ENCODE data around the gene ARHGAP5. TPM values are rescaled to one million over a fixed set of nuclear protein-coding genes. Genes with fewer than 3 reads are reported as not detected.

The ARHGAP5 gene
- polyA plus RNA-seq, 6 donors from 2014 or later, result 15.4 to 46.6 (median 39.4) TPM

DNA sequence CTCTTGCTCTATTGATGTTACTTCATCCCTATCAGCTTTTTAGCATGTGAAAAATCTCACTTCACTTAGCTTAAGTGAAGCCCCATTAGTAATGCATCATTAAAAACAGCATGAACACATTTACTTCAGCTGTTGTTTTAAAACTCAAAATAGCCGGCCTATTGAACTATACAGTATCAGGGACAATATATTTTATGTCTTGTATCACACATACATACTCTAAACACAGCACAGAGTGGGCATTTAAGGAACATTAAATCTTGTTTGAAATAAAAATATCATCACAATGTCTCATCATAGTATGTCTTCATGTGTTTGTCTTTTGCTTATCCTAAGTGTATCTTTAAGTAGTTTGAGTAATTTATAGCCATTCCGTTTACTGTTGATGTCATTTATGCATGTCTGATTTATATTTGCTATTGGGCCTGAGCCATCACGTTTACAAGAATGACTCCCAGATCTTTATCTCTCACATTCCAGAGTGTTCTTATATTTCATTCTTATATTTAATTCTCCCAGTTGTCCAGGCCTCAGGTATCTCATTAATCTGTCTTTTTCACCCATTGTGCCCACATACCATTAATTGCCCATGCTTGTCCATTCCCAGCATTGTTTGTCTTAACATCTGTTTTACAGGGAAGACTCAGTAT, 57.5 kb downstream of the ARHGAP5 start:
- H3K27ac Mint-ChIP-seq, result peak overlapping the region in 1 of 6 donors; percentile 8
- H3K9me3 Mint-ChIP-seq, result peaks cover 0 to 32% (median 8%) of the 10 kb centered on the region in 7 donors
- H3K27me3 Mint-ChIP-seq, result no peaks in the 10 kb centered on the region
- DNase-seq (no peak), ATAC-seq (ENCODE audit: low read depth in 2 of 2) (no peak)
- H3K36me3 Mint-ChIP-seq, result peaks cover 15 to 35% of the 10 kb centered on the region in 2 donors
- no peak overlapping the region for H3K4me3 Mint-ChIP-seq
- H3K4me1 Mint-ChIP-seq, result peaks cover 4 to 13% (median 8%) of the 10 kb centered on the region in 3 donors

DNA sequence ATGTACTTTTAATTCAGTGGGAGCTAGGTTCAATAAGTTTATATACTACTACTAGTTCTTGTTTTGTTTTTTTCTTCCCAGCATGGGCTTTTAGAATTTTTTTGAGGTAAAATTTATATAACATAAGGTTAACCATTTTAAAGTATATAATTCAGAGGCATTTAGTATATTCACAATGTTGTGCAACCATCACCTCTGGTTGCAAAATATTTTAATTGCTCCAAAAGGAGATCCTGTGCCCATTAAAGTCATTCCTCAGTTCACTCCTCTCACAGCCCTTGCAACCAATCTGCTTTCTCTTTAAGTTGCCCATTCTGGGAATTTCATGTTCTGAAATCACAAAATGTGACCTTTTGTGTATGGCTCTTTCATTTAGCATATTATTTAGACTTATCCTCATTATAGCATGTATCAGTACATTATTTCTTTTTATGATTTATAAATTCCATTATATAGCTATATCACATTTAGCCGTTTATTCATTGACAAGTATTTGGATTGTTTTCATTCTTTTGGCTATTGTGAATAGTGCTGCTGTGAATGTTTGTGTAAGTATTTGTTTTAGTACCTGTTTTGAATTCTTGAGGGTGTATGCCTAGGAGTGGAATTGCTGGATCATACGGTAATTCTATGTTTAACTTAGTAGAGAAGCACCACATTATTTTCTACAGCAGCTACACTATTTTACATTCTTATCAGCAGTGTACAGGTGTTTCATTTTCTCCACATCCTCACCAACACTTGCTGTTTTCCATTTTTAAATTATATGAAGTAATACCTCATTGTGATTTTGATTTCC, 59.1 kb downstream of the ARHGAP5 start:
- Mint-ChIP-seq H3K9me3 (peaks cover 0 to 26% (median 7%) of the 10 kb centered on the region in 7 donors), H3K27ac (no peak overlapping the region), H3K4me3 (no peak overlapping the region), H3K4me1 (peaks cover 4 to 13% (median 8%) of the 10 kb centered on the region in 3 donors), H3K27me3 (no peaks in the 10 kb centered on the region), H3K36me3 (peaks cover 15 to 37% of the 10 kb centered on the region in 2 donors)
- ATAC-seq (ENCODE audit: low read depth in 2 of 2) (no peak), DNase-seq (no peak)

DNA sequence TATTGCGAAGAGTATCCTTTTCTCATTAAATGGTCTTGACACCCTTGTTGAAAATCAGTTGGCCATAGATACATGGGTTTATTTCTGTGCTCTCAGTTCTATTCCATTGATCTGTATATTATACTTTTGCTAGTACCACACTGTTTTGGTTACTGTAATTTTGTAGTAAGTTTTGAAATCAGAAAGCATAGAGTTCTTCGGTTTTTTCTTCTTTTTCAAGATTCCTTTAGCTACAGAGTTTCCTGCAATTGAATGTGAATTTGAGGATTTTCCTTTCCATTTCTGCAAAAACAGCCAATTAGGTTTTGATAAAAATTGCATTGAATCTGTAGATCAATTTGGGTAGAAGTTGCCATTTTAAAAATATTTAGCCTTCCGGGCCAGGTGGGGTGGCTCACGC, 60.2 kb downstream of the ARHGAP5 start:
- Mint-ChIP-seq H3K4me1 (peaks cover 4 to 13% (median 8%) of the 10 kb centered on the region in 3 donors), H3K4me3 (no peak overlapping the region), H3K27ac (no peak overlapping the region), H3K9me3 (peaks cover 0 to 23% (median 3%) of the 10 kb centered on the region in 7 donors), H3K36me3 (peaks cover 15 to 44% of the 10 kb centered on the region in 2 donors), H3K27me3 (no peaks in the 10 kb centered on the region)
- DNase-seq, result no peak
- no peak for ATAC-seq (ENCODE audit: low read depth in 2 of 2)

DNA sequence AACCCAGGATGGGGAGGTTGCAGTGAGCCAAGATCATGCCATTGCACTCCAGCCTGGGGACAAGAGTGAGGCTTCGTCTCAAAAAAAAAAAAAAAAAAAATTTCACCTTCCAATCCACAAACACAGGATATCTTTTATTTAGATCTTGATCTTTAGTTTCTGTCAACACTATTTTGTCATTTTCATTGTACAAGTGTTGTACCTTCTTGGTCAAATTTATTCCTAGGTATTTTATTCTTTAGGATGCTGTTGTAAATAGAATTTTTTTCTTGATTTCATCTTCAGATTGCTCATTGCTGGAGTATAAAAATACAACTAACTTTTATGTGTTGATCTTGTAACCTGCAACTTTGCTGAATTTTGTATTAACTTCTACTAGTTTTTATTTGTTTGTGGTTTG, 60.8 kb downstream of the ARHGAP5 start:
- ATAC-seq (ENCODE audit: low read depth in 2 of 2), result no peak
- no peak overlapping the region for H3K27ac Mint-ChIP-seq
- peaks cover 4 to 13% (median 8%) of the 10 kb centered on the region in 3 donors for H3K4me1 Mint-ChIP-seq
- no peaks in the 10 kb centered on the region for H3K27me3 Mint-ChIP-seq
- H3K9me3 Mint-ChIP-seq, result peaks cover 0 to 23% (median 3%) of the 10 kb centered on the region in 7 donors
- DNase-seq, result no peak
- peaks cover 15 to 46% of the 10 kb centered on the region in 2 donors for H3K36me3 Mint-ChIP-seq
- no peak overlapping the region for H3K4me3 Mint-ChIP-seq

DNA sequence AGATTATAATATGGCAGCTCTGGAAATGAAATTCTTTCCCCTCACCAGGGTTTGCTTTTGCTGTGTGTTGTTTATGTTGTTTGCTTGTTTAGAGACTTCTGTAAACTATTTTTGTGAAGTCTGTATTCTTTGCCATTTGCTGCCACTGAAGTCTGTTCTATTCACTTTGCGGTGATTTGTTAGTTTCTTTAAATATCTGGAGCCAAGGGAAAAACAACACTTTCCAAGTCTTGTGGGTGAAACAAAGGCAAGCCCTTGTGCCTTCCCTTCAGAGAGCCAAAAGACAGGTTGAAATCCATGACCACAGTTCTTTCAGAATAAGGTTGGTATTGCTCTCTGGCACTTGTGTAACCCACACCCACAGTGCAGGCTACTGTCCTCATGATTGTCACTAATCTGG, 65.2 kb downstream of the ARHGAP5 start:
- no peak overlapping the region for H3K27ac Mint-ChIP-seq
- peaks cover 0 to 26% of the 10 kb centered on the region in 2 donors for H3K36me3 Mint-ChIP-seq
- DNase-seq (no peak), ATAC-seq (ENCODE audit: low read depth in 2 of 2) (no peak)
- H3K4me1 Mint-ChIP-seq, result peaks cover 0 to 6% (median 0%) of the 10 kb centered on the region in 3 donors
- H3K9me3 Mint-ChIP-seq, result peaks cover 0 to 15% (median 3%) of the 10 kb centered on the region in 7 donors
- no peak overlapping the region for H3K4me3 Mint-ChIP-seq
- H3K27me3 Mint-ChIP-seq, result no peaks in the 10 kb centered on the region

DNA sequence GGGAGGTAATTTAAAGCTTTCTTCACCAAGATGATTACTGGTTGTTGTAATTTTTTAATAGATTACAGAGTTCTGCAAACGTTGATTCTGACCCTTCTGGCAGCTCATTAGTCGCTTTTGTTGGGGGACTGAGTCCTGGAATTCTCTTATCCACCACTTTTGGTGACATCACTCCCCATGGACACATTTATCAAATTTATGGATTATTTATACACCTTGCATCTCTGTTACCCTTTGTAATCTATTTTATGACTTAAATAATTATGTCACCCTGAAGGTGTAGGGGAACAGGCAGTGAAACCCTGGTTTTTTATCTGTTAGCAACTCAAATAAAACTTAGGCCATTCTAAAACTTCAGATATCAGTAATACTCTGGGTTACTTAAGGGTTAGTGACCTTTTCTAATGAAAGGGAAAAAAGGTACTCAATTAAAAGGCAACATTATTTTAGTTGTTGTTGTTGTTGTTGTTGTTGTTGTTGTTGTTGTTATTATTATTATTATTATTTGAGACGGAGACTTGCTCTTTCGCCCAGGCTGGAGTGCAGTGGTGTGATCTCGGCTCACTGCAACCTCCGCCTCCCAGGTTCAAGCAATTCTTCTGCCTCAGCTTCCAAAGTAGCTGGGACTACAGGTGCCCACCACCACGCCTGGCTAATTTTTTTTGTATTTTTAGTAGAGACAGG, 65.8 kb downstream of the ARHGAP5 start:
- Mint-ChIP-seq H3K4me1 (peaks cover 0 to 6% (median 0%) of the 10 kb centered on the region in 3 donors), H3K27me3 (no peaks in the 10 kb centered on the region), H3K27ac (no peak overlapping the region), H3K4me3 (no peak overlapping the region), H3K36me3 (peaks cover 0 to 25% of the 10 kb centered on the region in 2 donors), H3K9me3 (peaks cover 0 to 9% (median 2%) of the 10 kb centered on the region in 7 donors)
- ATAC-seq (ENCODE audit: low read depth in 2 of 2) (no peak), DNase-seq (no peak)

DNA sequence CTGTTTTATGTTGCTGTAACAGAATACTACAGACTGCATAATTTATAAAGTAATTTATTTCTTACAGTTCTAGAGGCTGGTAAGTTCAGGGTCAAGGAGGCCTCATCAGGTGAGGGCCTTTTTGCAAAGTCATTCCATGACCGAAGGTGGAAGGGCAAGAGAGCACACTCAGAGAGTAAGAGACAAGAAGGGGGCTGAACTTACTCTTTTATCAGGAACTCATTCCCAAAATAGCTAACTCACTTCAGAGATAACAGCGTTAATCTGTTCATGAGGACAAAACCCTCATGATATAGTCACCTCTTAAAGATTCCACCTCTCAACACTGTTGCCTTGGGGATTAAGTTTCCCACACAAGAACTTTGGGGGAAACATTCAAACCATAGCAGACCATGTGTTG, 73.3 kb downstream of the ARHGAP5 start:
- Mint-ChIP-seq H3K4me3 (no peak overlapping the region), H3K27ac (no peak overlapping the region), H3K27me3 (no peaks in the 10 kb centered on the region), H3K4me1 (peaks cover 0 to 1% (median 0%) of the 10 kb centered on the region in 3 donors), H3K9me3 (no peaks in the 10 kb centered on the region), H3K36me3 (peaks cover 8 to 11% of the 10 kb centered on the region in 2 donors)
- DNase-seq (no peak), ATAC-seq (ENCODE audit: low read depth in 2 of 2) (no peak)

DNA sequence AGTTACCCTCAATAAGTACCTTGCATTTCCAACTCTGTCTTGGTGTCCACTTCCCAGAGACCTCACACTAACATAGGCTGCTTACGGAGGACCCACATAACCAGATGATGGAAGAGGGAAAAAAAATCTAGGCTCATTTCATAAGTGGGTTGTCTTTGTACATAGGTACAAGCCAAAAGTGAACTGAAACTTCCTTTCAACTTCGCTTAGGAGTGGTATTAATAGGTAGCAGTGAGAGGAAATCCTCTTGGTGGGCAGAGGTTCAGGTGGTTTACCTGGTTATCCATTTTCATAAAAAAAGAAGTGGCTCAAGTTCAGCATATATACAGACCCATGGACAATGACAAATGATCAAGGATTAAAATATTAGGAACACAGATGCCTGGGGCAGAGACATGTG, 88.9 kb downstream of the ARHGAP5 start:
- Mint-ChIP-seq H3K4me1 (peaks cover 6 to 20% (median 15%) of the 10 kb centered on the region in 3 donors), H3K9me3 (peaks cover 0 to 10% (median 1%) of the 10 kb centered on the region in 7 donors), H3K27me3 (peaks cover 0 to 6% (median 0%) of the 10 kb centered on the region in 3 donors), H3K4me3 (peak overlapping the region in 1 of 8 donors; percentile 40), H3K27ac (no peak overlapping the region), H3K36me3 (peaks cover 0 to 3% of the 10 kb centered on the region in 2 donors)
- ATAC-seq (ENCODE audit: low read depth in 2 of 2) (peak; percentile 37 to 59), DNase-seq (peak; percentile 4)

DNA sequence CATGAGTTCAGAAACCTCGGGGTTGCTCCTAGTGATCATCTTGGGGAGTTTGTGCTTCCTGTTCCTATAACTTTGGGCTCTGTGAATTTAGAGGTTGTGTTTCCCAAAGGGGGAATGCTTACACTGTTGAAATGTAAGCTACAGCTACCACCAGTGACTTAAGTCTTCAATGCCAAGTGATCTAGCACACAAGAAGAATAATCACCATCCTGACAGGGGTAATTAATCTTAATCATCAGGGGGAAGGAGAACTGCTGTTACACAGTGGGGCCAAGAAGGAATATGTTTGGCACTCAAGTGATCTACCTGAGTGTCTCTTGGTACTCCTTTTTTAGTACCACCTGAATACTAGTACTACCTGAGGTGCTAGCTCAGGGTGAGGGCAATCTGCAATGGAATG, 89.8 kb downstream of the ARHGAP5 start:
- Mint-ChIP-seq H3K4me1 (peaks cover 6 to 20% (median 15%) of the 10 kb centered on the region in 3 donors), H3K27ac (no peak overlapping the region), H3K27me3 (peaks cover 0 to 6% (median 0%) of the 10 kb centered on the region in 3 donors), H3K9me3 (peaks cover 0 to 6% (median 0%) of the 10 kb centered on the region in 7 donors), H3K36me3 (peaks cover 0 to 3% of the 10 kb centered on the region in 2 donors), H3K4me3 (no peak overlapping the region)
- ATAC-seq (ENCODE audit: low read depth in 2 of 2), result no peak
- no peak for DNase-seq

DNA sequence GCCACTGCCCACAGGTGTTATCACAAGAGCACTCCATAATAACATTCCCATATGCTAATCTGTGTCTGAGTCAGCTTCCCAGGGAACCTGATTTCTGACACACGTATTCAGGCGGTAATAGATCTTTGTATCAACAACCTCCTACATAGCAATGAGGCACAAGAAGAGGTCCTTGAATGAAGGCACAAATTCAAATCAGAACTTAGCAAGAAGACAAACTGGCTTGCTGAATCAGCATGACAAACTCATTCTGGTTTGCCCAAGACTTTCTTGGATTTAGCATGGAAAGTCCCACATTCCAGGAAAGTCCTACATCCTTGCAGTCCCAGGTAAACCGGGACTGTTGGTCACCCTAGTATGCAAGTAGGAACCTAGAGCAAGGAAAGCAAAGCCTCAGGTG, 90.8 kb downstream of the ARHGAP5 start:
- Mint-ChIP-seq H3K36me3 (peaks cover 0 to 3% of the 10 kb centered on the region in 2 donors), H3K27me3 (peaks cover 0 to 6% (median 0%) of the 10 kb centered on the region in 3 donors), H3K9me3 (peaks cover 0 to 1% (median 0%) of the 10 kb centered on the region in 7 donors), H3K4me1 (peaks cover 6 to 20% (median 15%) of the 10 kb centered on the region in 3 donors), H3K4me3 (no peak overlapping the region), H3K27ac (peak overlapping the region in 1 of 6 donors; percentile 68)
- DNase-seq (no peak), ATAC-seq (ENCODE audit: low read depth in 2 of 2) (no peak)

DNA sequence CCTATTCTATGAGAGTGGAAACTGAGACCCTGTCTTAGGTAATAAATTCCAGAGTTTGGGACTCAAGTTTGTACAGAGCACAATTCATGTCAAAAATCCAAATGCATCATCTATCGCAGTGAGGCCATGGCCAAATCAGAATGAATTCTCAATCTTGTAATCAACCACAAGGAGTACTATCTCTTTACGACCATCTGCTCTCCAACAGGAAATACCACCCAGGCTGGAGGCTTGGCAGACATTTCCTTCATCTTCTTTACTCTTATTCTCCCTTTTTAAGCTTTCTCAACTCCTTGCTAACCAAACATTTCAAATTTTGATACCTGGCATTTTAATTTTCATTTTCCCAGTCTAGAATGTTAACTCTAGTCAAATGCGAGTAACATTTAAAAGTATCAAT, 92.1 kb downstream of the ARHGAP5 start:
- Mint-ChIP-seq H3K4me3 (no peak overlapping the region), H3K4me1 (peaks cover 6 to 20% (median 15%) of the 10 kb centered on the region in 3 donors)

DNA sequence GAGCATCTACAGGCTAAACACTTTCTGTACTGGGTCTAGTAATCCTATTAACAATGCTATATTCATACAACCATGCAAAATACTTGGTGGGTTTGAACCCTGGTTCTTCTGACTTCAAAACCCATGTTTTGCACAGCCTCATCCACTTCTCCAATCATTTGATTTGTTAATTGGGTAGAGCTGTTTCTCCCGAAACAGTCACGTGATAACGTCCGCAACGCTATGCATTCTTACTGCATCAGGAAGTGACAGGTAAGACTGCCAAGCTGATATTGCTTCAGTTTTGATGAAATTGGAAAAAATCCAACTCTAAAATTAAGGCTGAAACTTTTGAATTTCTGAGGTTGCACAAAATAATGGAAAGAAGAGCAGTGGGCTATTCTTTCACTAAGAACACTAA, 94.4 kb downstream of the ARHGAP5 start:
- peaks cover 0 to 5% (median 0%) of the 10 kb centered on the region in 7 donors for H3K9me3 Mint-ChIP-seq
- H3K36me3 Mint-ChIP-seq, result peaks cover 0 to 3% of the 10 kb centered on the region in 2 donors
- H3K4me3 Mint-ChIP-seq, result no peak overlapping the region
- H3K4me1 Mint-ChIP-seq, result peaks cover 0 to 5% (median 2%) of the 10 kb centered on the region in 3 donors
- ATAC-seq (ENCODE audit: low read depth in 2 of 2) (no peak), DNase-seq (no peak)
- H3K27me3 Mint-ChIP-seq, result peaks cover 0 to 7% (median 0%) of the 10 kb centered on the region in 3 donors
- H3K27ac Mint-ChIP-seq, result no peak overlapping the region

More for the DNA sequence above, 92.1 kb downstream of the ARHGAP5 start:
- ATAC-seq (ENCODE audit: low read depth in 2 of 2), result no peak
- Mint-ChIP-seq H3K27me3 (peaks cover 0 to 6% (median 0%) of the 10 kb centered on the region in 3 donors), H3K36me3 (peaks cover 0 to 3% of the 10 kb centered on the region in 2 donors), H3K27ac (no peak overlapping the region), H3K9me3 (no peaks in the 10 kb centered on the region)
- DNase-seq, result no peak

Data from naive B cell (primary cell).